ENCODE results near the gene EIF5B. TPM values are rescaled to one million over a fixed set of nuclear protein-coding genes. Genes with fewer than 3 reads are reported as not detected.
"Not testable (repeated sequence)": the region's sequence is repeated elsewhere in the genome, so short reads cannot be mapped to it uniquely, and the experiment has no call there.

The EIF5B gene
- total RNA-seq, 4 donors from 2014 or later: 24.8 to 36.9 (median 29.8) TPM

DNA sequence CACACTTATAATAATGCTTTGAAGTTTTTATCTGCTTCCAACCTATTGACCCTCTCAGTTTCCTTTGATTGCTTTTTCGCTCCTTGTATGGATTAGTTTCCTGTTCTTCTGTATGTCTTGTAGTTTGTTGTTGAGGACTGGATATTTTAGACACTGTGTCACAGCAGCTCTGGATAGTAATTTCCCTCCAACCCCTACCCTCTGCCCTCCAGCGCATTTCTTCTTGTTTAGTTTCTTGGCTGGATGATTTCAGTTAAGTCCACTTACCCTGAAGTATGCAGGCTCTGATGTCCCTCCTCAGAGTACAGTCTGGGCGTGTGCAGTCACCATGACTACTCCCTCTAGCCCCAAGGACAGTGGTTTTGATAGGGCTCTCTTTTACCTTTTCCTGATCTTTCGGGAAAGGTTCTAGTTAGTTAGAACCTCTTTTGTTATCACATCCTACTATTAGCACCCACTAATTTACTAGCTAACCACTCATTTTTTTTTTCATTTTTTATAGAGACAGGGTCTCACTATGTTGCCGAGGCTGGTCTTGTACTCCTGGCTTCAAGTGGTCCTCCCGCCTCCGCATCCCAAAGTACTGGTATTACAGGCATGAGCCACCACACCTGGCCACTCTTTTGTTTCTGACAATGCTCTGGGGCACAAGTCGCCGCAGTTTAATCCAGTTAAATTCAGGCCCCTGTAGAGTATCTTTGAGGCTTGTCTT is 19.9 kb upstream of the EIF5B start:
- no peak for TF ChIP-seq POLR2A (IDR thresholded peaks at IDR 0.05)
- TF ChIP-seq, protein P1, sequence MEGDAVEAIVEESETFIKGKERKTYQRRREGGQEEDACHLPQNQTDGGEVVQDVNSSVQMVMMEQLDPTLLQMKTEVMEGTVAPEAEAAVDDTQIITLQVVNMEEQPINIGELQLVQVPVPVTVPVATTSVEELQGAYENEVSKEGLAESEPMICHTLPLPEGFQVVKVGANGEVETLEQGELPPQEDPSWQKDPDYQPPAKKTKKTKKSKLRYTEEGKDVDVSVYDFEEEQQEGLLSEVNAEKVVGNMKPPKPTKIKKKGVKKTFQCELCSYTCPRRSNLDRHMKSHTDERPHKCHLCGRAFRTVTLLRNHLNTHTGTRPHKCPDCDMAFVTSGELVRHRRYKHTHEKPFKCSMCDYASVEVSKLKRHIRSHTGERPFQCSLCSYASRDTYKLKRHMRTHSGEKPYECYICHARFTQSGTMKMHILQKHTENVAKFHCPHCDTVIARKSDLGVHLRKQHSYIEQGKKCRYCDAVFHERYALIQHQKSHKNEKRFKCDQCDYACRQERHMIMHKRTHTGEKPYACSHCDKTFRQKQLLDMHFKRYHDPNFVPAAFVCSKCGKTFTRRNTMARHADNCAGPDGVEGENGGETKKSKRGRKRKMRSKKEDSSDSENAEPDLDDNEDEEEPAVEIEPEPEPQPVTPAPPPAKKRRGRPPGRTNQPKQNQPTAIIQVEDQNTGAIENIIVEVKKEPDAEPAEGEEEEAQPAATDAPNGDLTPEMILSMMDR (IDR thresholded peaks at IDR 0.05): no peak
- no peak overlapping the region for H3K27ac ChIP-seq
- no peaks in the 10 kb centered on the region for H3K4me1 ChIP-seq
- no peaks in the 10 kb centered on the region for H3K27me3 ChIP-seq
- peak; percentile 7 to 17 for DNase-seq
- 77 to 81% methylated on average over 9 of the region's 9 CpGs for WGBS, 2 donors
- no peak overlapping the region for H3K4me3 ChIP-seq (replicated peaks in 1 of 3)
- intact Hi-C loops (cut with DNase I): no loop called here
- H3K36me3 ChIP-seq: peaks cover 8 to 35% of the 10 kb centered on the region in 2 donors
- no peaks in the 10 kb centered on the region for H3K9me3 ChIP-seq

DNA sequence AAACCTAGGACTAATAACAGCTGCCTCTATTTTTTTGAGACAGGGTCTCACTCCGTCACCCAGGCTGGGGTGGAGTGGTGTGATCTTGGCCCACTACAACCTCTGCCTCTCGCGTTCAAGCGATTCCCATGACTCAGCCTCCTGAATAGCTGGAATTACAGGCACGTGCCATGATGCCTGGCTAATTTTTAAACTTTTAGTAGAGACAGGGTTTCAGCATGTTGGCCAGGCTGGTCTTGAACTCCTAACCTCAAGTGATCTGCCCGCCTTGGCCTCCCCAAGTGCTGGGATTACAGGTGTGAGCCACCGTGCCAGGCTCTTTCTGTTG is 19.4 kb upstream of the EIF5B start:
- H3K4me3 ChIP-seq (replicated peaks in 1 of 3); H3K27me3 ChIP-seq; H3K9me3 ChIP-seq; DNase-seq; H3K4me1 ChIP-seq; intact Hi-C loops (cut with DNase I); H3K27ac ChIP-seq: not testable (repeated sequence)
- 94 to 98% methylated on average over 7 of the region's 7 CpGs for WGBS, 2 donors
- peaks cover 11 to 35% of the 10 kb centered on the region in 2 donors for H3K36me3 ChIP-seq

GRCh38 chr2:99325384-99325783 is 11.8 kb upstream of the EIF5B start:
- no peaks in the 10 kb centered on the region for H3K4me1 ChIP-seq
- no peaks in the 10 kb centered on the region for H3K27me3 ChIP-seq
- H3K9me3 ChIP-seq: no peaks in the 10 kb centered on the region
- TF ChIP-seq POLR2A (IDR thresholded peaks at IDR 0.05): no peak
- TF ChIP-seq, protein P1 (IDR thresholded peaks at IDR 0.05): no peak
- H3K36me3 ChIP-seq: peaks cover 48 to 62% of the 10 kb centered on the region in 2 donors
- intact Hi-C loops (cut with DNase I): no loop called here
- no peak overlapping the region for H3K4me3 ChIP-seq (replicated peaks in 1 of 3)
- H3K27ac ChIP-seq: no peak overlapping the region
- 90 to 93% methylated on average over 5 of the region's 5 CpGs for WGBS, 2 donors
- no peak for DNase-seq

- peak; percentile 99 for DNase-seq
- Histone ChIP-seq H3K27ac (peak within 1 kb of the TSS; percentile 76 to 96 (median 95)), H3K4me3 (replicated peaks in 1 of 3) (peak within 1 kb of the TSS; percentile 79 to 93 (median 89)), H3K9me3 (no peaks in the 10 kb centered on the region), H3K4me1 (peaks cover 19 to 22% of the 10 kb centered on the region in 2 donors), H3K27me3 (no peaks in the 10 kb centered on the region), H3K36me3 (peaks cover 15% of the 10 kb centered on the region in 2 donors)
- intact Hi-C loops (cut with DNase I): loop anchor here (5.0 to 10.0 kb wide), 2 partner anchors 151 to 156 kb away; partner anchors contain the start of genes MITD1, MRPL30 and REV1
- TF ChIP-seq, protein P1 (IDR thresholded peaks at IDR 0.05): peak in 1 of 6 experiments; percentile 18
- peak in 1 of 2 donors; percentile 73 for TF ChIP-seq POLR2A (IDR thresholded peaks at IDR 0.05)
- 0 to 1% methylated on average over 22 to 25 of the region's 60 CpGs for WGBS, 2 donors
Measured at GRCh38 chr2:99335911-99336803, 1.0 kb upstream of the EIF5B start, which contains the start of gene TXNDC9. TSS of gene TXNDC9 (minus strand) at chr2:99336333. CDS start at chr2:99333210, 3,123 bp downstream.

GRCh38 chr2:99336804-99337112 is 431 bp upstream of the EIF5B start:
- no peaks in the 10 kb centered on the region for H3K9me3 ChIP-seq

More at GRCh38 chr2:99336804-99337112, 431 bp upstream of the EIF5B start:
- peaks cover 19 to 22% of the 10 kb centered on the region in 2 donors for H3K4me1 ChIP-seq
- TF ChIP-seq POLR2A (IDR thresholded peaks at IDR 0.05): no peak
- TF ChIP-seq, protein P1 (IDR thresholded peaks at IDR 0.05): no peak
- peaks cover 9% of the 10 kb centered on the region in 2 donors for H3K36me3 ChIP-seq
- peak overlapping the region; percentile 76 to 96 (median 95) for H3K27ac ChIP-seq
- intact Hi-C loops (cut with DNase I): loop anchor here (5.0 to 10.0 kb wide), 2 partner anchors 152 to 156 kb away; partner anchors contain the start of genes MITD1, MRPL30 and REV1
- DNase-seq: peak in 1 of 2 donors; percentile 8
- peak overlapping the region in 2 of 3 donors; percentile 39 to 89 for H3K4me3 ChIP-seq (replicated peaks in 1 of 3)
- H3K27me3 ChIP-seq: no peaks in the 10 kb centered on the region
- WGBS, 2 donors: 0 to 1% methylated on average over 8 of the region's 8 CpGs

Measured in thyroid gland (tissue), 4 donors.